ENCODE results near the gene COQ10A. TPM values are rescaled to one million over a fixed set of nuclear protein-coding genes. Genes with fewer than 3 reads are reported as not detected.

Gene COQ10A
- total and polyA plus RNA-seq, 2 of the 13 experiments (the other 11 are each of a cell fraction or from before 2014, with no cell fraction given), result 21.0 to 37.3 TPM

DNA sequence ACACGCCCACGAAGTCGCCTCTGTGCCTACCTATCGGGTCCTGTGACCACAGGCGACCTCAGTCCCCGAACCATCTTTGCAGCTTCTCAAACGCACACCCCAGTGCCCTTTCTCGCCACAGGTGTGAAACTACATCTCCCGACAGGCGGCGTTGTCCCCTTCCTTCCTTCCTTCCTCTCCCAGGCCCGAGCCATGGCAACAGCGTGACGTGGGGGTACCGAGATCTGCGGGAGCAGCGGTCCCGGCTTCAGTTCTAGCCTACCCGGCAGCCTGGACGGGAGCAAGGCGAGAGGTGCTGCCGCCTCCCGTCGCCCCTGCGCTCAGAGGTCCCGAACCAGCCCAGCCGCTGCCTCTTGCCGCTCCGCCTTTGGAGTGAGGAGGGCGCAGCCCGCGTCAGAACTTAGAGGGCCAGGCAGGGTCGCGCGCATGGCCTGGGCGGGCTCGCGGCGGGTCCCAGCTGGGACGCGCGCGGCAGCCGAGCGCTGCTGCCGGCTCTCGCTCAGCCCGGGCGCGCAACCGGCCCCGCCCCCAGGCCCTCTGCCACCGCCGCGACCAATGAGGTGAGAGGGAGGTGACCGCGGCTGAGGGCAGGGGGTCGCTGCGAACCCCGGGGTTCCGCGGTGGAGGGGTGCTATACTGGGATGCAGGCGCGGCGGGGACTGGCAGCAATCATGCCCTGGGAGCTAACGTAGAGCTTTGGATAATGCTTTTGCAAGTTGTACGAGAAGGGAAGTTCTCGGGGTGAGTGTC is at the start of gene COQ10A (continued):
- TF ChIP-seq, protein P1, sequence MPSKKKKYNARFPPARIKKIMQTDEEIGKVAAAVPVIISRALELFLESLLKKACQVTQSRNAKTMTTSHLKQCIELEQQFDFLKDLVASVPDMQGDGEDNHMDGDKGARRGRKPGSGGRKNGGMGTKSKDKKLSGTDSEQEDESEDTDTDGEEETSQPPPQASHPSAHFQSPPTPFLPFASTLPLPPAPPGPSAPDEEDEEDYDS (CRISPR knock-in tag; IDR thresholded peaks at IDR 0.05), result peak; percentile 48
- TF ChIP-seq ZFP82 (CRISPR knock-in tag; IDR thresholded peaks at IDR 0.05; ENCODE audit: borderline replicate concordance) (no peak), SNAPC5 (CRISPR knock-in tag; IDR thresholded peaks at IDR 0.05; ENCODE audit: borderline replicate concordance) (no peak; the same call in 1 of the 2 replicates), PHF8 (CRISPR knock-in tag; IDR thresholded peaks at IDR 0.05) (peak; percentile 95), CEBPZ (IDR thresholded peaks at IDR 0.05; ENCODE audit: low read length) (no peak), ISX (CRISPR knock-in tag; conservative IDR thresholded peaks at IDR 0.05) (no peak), MLX (CRISPR knock-in tag; IDR thresholded peaks at IDR 0.05) (0 out of 2 replicates have a peak, but pooled peaks have one; percentile 39), REXO4 (CRISPR knock-in tag; IDR thresholded peaks at IDR 0.05; ENCODE audit: borderline replicate concordance) (no peak), CBX1 (IDR thresholded peaks at IDR 0.05; ENCODE audit: low read depth) (no peak), TAF15 (IDR thresholded peaks at IDR 0.05; ENCODE audit: low read depth, low read length, poor library complexity, severe bottlenecking) (no peak), ZNF83 (CRISPR knock-in tag; IDR thresholded peaks at IDR 0.05; ENCODE audit: borderline replicate concordance) (0 out of 2 replicates have a peak, but pooled peaks have one; percentile 31), POLR2G (IDR thresholded peaks at IDR 0.05; ENCODE audit: low read depth, low read length) (peak; percentile 93), REPIN1 (CRISPR knock-in tag; IDR thresholded peaks at IDR 0.05; ENCODE audit: borderline replicate concordance, low read depth) (peak; percentile 95), HES4 (CRISPR knock-in tag; IDR thresholded peaks at IDR 0.05; ENCODE audit: borderline replicate concordance) (peak; percentile 96), ZNF670 (CRISPR knock-in tag; IDR thresholded peaks at IDR 0.05; ENCODE audit: borderline replicate concordance) (0 out of 2 replicates have a peak, but pooled peaks have one; percentile 60)
- TF ChIP-seq, protein P2, sequence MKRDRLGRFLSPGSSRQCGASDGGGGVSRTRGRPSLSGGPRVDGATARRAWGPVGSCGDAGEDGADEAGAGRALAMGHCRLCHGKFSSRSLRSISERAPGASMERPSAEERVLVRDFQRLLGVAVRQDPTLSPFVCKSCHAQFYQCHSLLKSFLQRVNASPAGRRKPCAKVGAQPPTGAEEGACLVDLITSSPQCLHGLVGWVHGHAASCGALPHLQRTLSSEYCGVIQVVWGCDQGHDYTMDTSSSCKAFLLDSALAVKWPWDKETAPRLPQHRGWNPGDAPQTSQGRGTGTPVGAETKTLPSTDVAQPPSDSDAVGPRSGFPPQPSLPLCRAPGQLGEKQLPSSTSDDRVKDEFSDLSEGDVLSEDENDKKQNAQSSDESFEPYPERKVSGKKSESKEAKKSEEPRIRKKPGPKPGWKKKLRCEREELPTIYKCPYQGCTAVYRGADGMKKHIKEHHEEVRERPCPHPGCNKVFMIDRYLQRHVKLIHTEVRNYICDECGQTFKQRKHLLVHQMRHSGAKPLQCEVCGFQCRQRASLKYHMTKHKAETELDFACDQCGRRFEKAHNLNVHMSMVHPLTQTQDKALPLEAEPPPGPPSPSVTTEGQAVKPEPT (CRISPR knock-in tag; IDR thresholded peaks at IDR 0.05; ENCODE audit: low read depth), result no peak; the same call in 1 of the 2 replicates
- TF ChIP-seq, protein P3, sequence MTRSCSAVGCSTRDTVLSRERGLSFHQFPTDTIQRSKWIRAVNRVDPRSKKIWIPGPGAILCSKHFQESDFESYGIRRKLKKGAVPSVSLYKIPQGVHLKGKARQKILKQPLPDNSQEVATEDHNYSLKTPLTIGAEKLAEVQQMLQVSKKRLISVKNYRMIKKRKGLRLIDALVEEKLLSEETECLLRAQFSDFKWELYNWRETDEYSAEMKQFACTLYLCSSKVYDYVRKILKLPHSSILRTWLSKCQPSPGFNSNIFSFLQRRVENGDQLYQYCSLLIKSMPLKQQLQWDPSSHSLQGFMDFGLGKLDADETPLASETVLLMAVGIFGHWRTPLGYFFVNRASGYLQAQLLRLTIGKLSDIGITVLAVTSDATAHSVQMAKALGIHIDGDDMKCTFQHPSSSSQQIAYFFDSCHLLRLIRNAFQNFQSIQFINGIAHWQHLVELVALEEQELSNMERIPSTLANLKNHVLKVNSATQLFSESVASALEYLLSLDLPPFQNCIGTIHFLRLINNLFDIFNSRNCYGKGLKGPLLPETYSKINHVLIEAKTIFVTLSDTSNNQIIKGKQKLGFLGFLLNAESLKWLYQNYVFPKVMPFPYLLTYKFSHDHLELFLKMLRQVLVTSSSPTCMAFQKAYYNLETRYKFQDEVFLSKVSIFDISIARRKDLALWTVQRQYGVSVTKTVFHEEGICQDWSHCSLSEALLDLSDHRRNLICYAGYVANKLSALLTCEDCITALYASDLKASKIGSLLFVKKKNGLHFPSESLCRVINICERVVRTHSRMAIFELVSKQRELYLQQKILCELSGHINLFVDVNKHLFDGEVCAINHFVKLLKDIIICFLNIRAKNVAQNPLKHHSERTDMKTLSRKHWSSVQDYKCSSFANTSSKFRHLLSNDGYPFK (CRISPR knock-in tag; IDR thresholded peaks at IDR 0.05; ENCODE audit: borderline replicate concordance), result peak; percentile 68; the same call in 1 of the 2 replicates

Data from HepG2 (cell line).